Vagina (tissue), 2 donors: ENCODE results near the gene ANKRD28.

Experiments used
- CTCF ChIP-seq, 3 experiments: fragments of 450-650 bp in 2 of 3; fragments of 200-600 bp in 1 of 3; sonication (generic) in 1 of 3; IDR thresholded peaks; one replicate each; pipeline ENCODE4 v1.5.1; 2017 to 2019; ENCODE audit warnings: antibody characterized with exemption in 3 of 3, mild to moderate bottlenecking in 2 of 3, moderate library complexity in 2 of 3
- POLR2A ChIP-seq, 2 donors: fragments of 450-650 bp; IDR thresholded peaks; one replicate each; pipeline ENCODE4 v1.6.1; 2017; ENCODE audit warnings: antibody characterized with exemption in 2 of 2, mild to moderate bottlenecking in 2 of 2, moderate library complexity in 2 of 2
- POLR2AphosphoS5 ChIP-seq, 2 donors: sonication (generic); formaldehyde crosslinking; IDR thresholded peaks; one replicate each; pipeline ENCODE4 v1.9.0; 2017; ENCODE audit warnings: antibody characterized with exemption in 2 of 2, mild to moderate bottlenecking in 2 of 2, low read depth in 1 of 2; ENCODE audit not compliant: insufficient read depth in 1 of 2

GRCh38 chr3:15766406-15766805 lies 31.4 kb downstream of the ANKRD28 start:
- TF ChIP-seq CTCF (IDR thresholded peaks at IDR 0.05), result no peak
- no peak for TF ChIP-seq POLR2A (IDR thresholded peaks at IDR 0.05)
- no peak for TF ChIP-seq POLR2AphosphoS5 (IDR thresholded peaks at IDR 0.05; ENCODE audit: insufficient read depth in 1 of 2, low read depth in 1 of 2)
